ENCODE measurements around the gene ZNF185.

DNA sequence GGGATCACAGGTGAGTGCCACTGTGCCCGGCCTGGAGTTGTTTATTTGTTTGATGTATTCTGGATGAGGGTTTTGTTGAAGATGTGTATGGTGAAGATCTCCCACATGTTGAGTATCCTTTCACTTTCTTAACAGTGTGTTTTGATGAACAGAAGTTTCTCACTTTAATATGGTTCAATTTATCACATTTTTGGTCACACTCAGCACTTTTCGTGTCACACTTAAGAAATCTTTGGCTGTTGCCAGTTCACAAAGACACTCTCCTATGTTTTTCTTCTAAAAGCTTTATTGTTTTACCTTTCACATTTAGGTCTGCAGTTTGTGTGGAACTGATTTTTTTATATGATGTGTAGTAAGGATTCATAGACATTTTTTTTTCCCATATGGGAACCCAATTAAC is 16.6 kb upstream of the ZNF185 start:
- TF ChIP-seq YY1 (IDR thresholded peaks at IDR 0.05; ENCODE audit: insufficient read depth, insufficient read length) = no peak
- no peak for TF ChIP-seq ZNF274 (IDR thresholded peaks at IDR 0.05; ENCODE audit: low read depth, low read length)
- no peak for TF ChIP-seq SUZ12 (IDR thresholded peaks at IDR 0.05; ENCODE audit: extremely low read depth, insufficient read depth, insufficient read length)
